Measurements from ENCODE around the gene PIR. TPM values are rescaled to one million over a fixed set of nuclear protein-coding genes. Genes with fewer than 3 reads are reported as not detected.
A peak's percentile ranks its signal among the peaks of the same experiment; 100 is the strongest.

PIR gene
- total RNA-seq, 1 donor from 2014 or later: 117 TPM

GRCh38 chrX:15418707-15419181 is 74.4 kb downstream of the PIR start:
- no peak for DNase-seq (ENCODE audit: low read depth in 2 of 2)

DNA sequence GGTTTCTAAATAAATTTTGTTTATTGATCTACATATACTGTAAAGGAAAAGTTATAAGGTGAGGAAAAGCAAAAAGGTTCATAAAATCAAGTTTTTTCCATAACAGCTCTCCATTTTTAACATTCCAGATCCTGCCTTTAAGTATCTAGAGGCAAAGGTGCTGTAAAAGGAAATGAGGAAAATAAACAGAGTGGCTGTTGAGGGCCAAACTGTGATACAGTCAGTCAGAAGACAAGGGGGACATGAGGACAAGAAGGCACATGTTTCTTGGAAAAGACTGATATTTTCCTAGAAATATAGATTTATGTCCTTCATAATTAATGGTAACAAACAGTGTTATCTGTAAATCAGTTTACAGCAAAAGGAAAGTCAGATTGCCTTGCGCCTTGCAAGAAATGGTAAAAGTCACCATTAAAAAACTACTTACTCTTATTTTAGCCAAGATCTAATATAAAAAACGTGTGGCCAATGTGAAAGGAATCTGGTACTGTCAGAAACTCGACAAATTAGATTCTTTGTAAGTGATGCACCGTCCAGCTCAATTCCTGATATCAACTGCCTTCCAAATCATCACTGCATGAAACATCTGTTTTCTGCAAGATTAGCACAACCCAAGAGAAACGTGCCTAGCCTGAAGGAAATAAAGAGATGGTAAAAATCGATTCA is 75.0 kb downstream of the PIR start:
- no peak for DNase-seq (ENCODE audit: low read depth in 2 of 2)

DNA sequence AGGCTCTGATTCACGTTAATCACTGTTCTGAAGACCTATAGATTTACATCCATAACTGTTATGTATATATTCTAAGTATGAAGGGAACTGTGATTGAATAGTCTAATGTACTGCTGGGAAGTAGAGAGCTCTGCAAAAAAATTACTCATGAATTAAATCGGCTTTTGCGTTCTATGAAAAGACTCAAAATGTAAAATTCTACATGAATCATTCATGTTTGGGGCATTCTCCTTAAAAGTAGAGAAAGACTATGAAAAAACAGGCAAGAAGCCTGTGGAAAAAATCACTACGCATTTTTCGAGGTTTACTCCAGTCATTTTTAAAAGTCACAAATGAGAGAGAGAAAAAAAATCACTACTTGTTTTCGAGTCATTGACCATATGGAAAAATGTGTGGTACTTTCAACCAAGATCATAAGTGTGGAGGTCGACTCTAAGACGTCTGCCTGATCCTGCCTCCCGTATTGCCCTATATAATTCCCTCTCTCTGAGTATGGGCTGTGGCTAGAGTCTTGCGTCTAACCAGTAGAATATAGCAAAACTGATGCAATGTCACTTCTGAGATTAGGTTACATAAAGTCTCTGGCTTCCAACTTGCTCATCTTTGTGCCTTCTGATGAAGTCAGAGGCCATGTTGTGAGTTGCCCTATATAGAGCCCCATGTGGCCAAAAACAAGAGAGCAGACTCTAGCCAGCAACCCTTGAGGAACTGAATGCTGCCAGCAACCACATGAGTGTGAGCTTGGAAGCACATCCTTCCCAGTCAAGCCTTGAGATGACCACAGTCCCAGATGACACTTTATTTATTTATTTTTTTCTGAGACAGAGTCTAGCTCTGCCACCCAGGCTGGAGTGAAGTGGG is 76.8 kb downstream of the PIR start:
- no peak for DNase-seq (ENCODE audit: low read depth in 2 of 2)

- DNase-seq (ENCODE audit: low read depth in 2 of 2): no peak
These were observed 80.0 kb downstream of the PIR start for GRCh38 chrX:15413101-15413500.

DNA sequence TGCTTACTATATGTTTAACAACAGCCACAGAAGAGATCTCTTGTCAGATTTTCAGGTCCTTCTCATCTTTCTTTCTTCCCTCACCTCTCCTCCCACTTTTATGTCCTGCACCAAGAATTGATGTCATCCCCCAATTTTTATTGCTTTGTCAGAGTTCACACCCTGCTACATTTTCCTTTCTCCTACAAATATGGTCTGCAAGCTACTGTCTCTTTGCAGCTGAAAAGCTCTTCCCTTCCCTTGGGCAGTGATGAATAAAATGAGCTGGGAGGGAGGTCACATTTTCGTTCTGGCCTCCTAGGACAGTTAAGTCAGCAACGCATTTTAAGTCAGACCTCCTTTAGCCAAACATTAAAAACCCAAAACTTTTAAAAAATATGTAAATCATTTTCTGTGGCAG is 82.2 kb downstream of the PIR start:
- DNase-seq (ENCODE audit: low read depth in 2 of 2): no peak

DNA sequence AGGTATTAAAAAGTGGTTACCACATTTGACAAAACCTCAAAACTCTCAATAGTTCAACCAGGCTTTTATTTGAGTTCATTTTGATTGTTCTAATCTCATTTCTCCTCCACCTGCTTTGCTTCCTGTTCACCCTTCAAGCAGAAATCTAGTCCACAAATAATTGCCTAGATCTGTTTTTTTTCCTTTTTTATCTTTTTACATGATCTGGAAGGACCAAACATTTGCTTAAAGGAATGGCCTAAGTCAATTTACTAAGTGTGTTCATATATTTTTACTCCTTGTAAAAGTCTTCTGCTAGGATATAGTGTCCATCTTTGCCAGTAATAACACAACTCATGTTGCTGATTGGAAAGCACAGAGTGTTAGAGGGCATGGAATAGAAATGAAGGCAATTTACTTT is 82.7 kb downstream of the PIR start:
- no peak for DNase-seq (ENCODE audit: low read depth in 2 of 2)

DNA sequence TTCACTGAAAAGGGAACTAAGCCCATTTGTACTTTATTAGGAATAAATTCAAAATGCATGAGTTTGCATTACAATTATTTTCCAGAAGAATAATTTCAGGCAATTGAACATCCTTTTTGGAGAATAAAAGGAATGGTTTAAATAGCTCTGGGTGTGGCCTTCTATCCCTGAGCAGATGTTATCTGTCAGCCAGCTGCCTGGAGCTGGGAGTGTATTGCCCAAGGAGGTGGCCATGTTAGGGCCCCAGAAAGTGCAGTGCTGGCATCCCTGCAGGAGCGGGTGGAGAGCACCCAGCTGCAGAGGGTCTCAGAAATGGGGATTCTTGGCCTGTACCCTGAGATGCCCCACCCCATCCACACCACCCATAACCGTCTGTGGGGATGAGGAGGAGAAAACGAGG is 87.3 kb downstream of the PIR start:
- DNase-seq (ENCODE audit: low read depth in 2 of 2): no peak

GRCh38 chrX:15404401-15405096 is 88.6 kb downstream of the PIR start:
- peak in 1 of 2 donors; percentile 53 for DNase-seq (ENCODE audit: low read depth in 2 of 2)

- DNase-seq (ENCODE audit: low read depth in 2 of 2): peak in 1 of 2 donors; percentile 7
These were observed 91.8 kb downstream of the PIR start for GRCh38 chrX:15401378-15401777.

DNA sequence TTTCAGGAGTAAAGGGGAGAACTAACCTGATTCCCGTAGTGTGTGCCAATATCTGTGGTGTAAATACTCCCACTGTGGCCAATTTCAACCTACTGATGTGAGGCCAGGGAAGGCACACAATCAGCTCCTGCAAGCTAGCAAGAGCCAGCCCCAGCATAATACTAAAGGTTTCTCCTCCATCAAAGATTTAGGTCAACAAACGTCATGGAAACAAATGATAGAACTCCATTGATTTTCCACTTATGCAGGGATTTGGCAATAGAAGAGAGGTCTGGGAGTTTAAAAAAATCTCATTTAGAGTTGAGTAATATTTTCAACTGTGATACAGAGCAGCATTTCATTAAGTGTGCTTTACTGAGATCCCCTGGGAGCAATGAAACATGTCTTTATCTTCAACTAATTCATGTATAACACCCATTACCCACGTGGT is 93.2 kb downstream of the PIR start:
- no peak for DNase-seq (ENCODE audit: low read depth in 2 of 2)

GRCh38 chrX:15398874-15399273 is 94.3 kb downstream of the PIR start:
- DNase-seq (ENCODE audit: low read depth in 2 of 2): no peak

DNA sequence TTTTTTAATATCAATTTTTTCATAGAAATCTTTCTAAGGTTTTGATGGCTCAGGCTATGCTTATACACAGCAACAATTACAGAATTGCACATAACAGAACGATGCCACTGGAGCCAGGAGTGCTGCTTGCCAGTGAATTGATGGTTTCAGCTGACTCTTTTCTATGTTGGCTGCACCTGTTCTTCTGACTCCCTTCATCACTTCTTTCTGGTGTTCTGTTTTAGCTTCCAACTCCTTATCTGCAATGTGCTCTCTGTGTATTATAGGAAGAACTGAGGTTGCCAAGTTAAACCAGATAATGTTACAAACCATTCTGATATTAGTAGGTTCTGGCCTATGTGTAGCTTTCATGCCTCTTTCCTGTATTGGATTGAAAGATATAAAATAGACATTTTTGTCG is 97.3 kb downstream of the PIR start:
- no peak for DNase-seq (ENCODE audit: low read depth in 2 of 2)

GRCh38 chrX:15391850-15392249 is 101.3 kb downstream of the PIR start:
- DNase-seq (ENCODE audit: low read depth in 2 of 2): no peak

GRCh38 chrX:15384304-15384703 is 108.8 kb downstream of the PIR start, which contains the start of gene VEGFD:
TSS of gene VEGFD (minus strand) at chrX:15384413. CDS start at chrX:15383946, 467 bp downstream.
- no peak for DNase-seq (ENCODE audit: low read depth in 2 of 2)

GRCh38 chrX:15382813-15383212 is 110.3 kb downstream of the PIR start:
- DNase-seq (ENCODE audit: low read depth in 2 of 2): no peak

DNA sequence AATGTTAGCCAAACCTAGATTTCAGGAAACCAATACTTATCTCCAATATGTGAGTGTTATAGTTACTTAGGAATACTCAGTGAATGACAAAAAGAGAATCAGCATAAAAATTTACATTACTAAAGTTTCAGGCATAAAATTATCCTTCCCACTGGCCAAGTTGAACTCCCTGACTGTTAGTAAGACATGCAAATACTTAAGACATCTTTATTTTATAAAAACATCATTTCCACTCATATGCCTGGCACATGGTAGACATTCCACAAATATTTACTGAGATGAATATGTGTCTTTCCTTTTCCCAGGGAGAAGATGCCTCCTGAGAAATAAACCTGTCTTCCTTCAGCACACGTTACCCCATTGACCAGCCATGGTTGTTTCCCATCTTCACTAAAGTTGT is 116.2 kb downstream of the PIR start:
- no peak for DNase-seq (ENCODE audit: low read depth in 2 of 2)

DNA sequence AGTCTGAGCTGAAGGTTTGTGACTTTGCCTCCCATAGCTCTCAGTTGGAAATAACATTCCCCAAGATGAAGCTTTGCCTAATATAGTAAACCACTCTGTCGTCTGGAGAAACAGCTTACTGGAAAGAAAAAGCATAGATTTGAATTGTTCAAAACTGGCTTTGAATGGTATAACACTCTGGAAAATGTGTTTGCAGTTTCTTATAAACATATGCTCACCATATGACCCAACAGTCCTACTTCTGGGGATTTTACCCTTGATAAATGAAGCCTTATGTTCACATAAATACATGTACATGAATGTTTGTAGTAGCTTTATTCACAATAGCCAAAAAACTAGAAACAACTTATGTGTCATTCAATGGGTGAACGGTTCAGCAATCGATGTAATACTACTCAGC is 119.2 kb downstream of the PIR start:
- DNase-seq (ENCODE audit: low read depth in 2 of 2): no peak

DNA sequence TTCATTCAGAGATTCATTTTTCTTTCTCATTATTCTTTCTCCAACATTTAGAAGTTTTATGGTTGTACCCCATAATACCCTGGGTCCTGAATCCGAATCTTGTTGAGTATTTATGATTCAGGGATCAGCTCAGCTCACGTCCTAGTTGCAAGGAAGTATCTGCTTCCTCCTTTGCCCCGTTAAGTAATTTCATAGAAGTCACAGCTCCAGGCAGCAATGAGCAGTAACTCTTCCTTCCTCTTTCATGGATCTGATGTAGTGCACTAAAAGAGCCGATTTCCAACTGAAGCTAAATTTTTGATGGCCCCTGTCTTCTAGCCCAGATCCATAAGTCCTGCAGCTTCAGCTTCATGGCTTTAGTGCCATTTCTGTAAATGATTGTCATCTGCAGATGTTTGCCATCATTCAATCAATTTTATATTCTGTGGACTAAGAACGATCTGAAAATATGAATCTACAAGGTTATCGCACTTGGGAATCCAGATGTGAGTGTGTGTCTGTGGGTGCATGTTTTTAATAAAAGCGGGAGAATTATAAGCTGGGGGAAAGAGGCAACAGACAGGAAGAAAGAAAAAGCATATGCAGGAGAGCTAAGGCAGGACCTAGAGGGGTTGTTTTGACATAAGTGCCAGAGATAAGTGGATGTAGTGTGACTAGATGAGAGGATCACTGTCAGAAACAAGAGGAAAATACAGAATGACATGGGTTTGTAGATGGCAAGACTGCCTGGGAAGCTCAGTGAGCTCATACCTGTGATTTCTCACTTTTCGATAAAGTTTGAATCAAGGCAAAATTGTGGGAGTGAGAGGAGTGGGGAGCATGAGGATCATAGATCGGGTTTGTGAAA is 126.4 kb downstream of the PIR start:
- peak in 1 of 2 donors; percentile 0 for DNase-seq (ENCODE audit: low read depth in 2 of 2)

DNA sequence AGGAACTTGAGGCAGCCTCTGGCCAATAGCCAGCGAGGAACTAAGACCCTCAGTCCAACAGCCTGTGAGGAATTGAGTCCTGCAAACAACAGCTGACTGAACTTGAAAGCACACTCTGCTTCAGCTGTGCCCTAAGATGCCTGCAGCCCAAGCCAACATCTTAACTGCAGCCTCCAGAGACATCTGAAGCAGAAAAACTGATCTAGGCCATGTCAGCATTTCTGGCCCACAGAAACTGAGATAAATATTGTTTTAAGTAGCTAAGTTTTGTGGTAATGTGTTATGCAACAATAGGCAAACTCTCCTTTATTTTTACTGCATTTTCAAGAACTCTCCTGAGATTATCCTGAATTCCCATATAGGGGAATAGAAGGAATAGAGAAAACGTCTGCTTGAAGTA is 133.4 kb downstream of the PIR start:
- DNase-seq (ENCODE audit: low read depth in 2 of 2): no peak

DNA sequence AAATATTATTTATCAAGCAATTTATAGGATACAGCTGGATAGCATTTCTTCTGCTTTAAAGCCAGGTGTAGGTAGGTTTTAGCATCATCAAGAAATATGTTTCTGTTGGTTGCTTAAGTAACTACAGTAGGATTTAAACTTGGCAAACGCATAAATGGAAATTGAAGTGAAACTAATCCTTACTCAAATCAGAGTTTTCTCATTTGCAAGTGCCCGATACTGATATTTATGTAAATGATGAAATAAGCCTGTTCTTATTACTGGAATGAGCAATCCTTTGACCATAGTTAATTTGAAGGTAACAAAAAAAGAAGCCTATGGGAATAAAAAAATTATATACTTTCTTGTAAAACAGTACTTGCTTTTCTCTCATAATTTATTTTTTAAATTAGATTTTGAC is 134.6 kb downstream of the PIR start:
- no peak for DNase-seq (ENCODE audit: low read depth in 2 of 2)

DNA sequence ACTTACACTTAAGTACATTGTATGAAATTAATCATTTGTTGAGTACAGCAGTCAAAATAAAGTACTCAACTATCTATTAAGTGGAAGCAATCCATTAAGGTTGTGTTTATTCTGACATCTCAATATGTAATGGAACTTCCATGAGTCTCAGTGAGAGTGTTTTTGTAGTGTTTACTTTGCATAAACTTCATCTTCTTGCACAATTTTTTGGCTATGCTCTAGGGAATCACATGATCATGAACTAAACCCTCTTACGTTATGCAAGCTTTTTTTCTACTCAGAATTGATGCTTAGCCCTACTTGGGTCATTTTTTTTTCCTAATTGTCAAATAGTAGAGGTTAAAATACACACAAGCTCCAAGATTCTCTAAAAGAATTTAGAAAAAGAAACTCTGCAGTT is 136.7 kb downstream of the PIR start:
- DNase-seq (ENCODE audit: low read depth in 2 of 2): no peak

Measured in dermis microvascular lymphatic vessel endothelial cell (primary cell).